A549 (cell line): ENCODE data around the gene SRP9.

ENCODE experiments used
- ATOH8 ChIP-seq: fragments of 250-450 bp; sonication (Bioruptor Pico); IDR thresholded peaks from 2 replicates; pipeline ENCODE4 v1.5.0; 2020; ENCODE audit warnings: low read depth, mild to moderate bottlenecking, moderate library complexity
- CHD2 ChIP-seq: fragments of 150-350 bp; IDR thresholded peaks from 2 replicates; pipeline ENCODE4 v1.6.1; 2014; ENCODE audit warnings: low read length; ENCODE audit not compliant: partially characterized antibody
- ELK1 ChIP-seq: fragments of 150-350 bp; IDR thresholded peaks from 2 replicates; pipeline ENCODE4 v1.6.1; 2014; ENCODE audit warnings: low read depth, mild to moderate bottlenecking, low read length
- ESRRA ChIP-seq: fragments of 150-350 bp; IDR thresholded peaks from 2 replicates; pipeline ENCODE4 v1.6.1; 2014; ENCODE audit warnings: mild to moderate bottlenecking, low read length, borderline replicate concordance
- JUN ChIP-seq, 2 experiments: fragments of >200 bp; sonication (Bioruptor Twin); formaldehyde crosslinking; IDR thresholded peaks; 2 replicates in 1 of 2; 3 replicates in 1 of 2; pipeline ENCODE4 v1.6.1; 2016 to 2017
- MAFK ChIP-seq: fragments of 450-650 bp; IDR thresholded peaks from 2 replicates; pipeline ENCODE4 v1.6.1; 2014; ENCODE audit not compliant: partially characterized antibody
- MYC ChIP-seq: IDR thresholded peaks from 2 replicates; pipeline ENCODE4 v1.6.1; 2012; ENCODE audit warnings: mild to moderate bottlenecking, inconsistent platforms, low read length, improper control_type of control experiment, borderline replicate concordance
- POLR2A ChIP-seq: IDR thresholded peaks from 2 replicates; pipeline ENCODE4 v1.6.1; 2012; ENCODE audit warnings: mild to moderate bottlenecking, low read length
- SMC3 ChIP-seq: fragments of >200 bp; sonication (Bioruptor Twin); formaldehyde crosslinking; IDR thresholded peaks from 3 replicates; pipeline ENCODE4 v1.6.1; 2018; ENCODE audit warnings: inconsistent platforms
- TP53 ChIP-seq: fragments of 250-450 bp; sonication (Bioruptor Pico); IDR thresholded peaks from 2 replicates; pipeline ENCODE4 v1.5.0; 2021; ENCODE audit warnings: mild to moderate bottlenecking, moderate library complexity
- TF ChIP-seq, protein P1 (sequence below): fragments of 200-600 bp; sonication (generic); IDR thresholded peaks from 2 replicates; pipeline ENCODE4 v1.6.1; 2016; ENCODE audit warnings: antibody characterized with exemption, mild to moderate bottlenecking, moderate library complexity
- TF ChIP-seq, protein P2 (sequence below): fragments of >200 bp; sonication (Bioruptor Twin); formaldehyde crosslinking; IDR thresholded peaks from 3 replicates; pipeline ENCODE4 v1.5.1; 2016

DNA sequence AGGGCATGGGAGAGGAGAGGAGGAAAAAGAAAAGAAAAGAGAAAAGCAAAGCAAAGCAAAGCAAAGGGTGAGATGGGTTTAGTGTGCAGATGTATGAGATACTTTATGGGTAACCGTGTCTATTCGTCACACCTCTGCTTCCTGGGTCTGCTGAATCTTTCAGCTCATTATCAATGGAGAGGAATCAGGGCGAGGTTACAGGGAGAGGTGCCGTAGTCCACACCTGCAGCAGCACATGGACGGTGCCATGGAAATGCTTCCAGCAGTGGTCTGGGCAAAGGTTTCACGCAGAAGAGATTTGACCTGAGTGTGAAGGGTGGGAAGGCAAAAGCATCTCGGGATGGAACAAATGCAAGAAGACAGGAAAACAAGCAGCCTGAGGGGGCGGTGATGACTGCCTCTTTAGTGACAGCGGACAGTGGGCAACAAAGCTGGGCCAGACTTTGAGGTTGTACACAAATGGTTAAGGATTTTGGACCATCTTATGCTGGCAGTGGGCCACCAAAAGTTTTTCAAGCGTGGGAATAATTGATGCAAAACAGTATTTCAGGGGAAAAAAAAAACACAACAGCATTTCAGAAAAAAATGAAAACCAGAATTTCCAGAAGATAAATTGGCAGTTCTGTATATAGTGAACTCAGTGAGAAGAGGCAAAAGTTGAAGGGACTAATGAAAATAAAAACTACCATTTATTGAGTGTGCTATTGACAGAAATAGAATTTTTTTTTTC is 19.5 kb upstream of the SRP9 start:
- TF ChIP-seq CHD2 (no peak), SMC3 (no peak), ATOH8 (CRISPR knock-in tag) (no peak), MAFK (no peak), POLR2A (no peak), MYC (no peak), TP53 (CRISPR knock-in tag) (no peak), ESRRA (no peak), ELK1 (no peak), JUN (IDR thresholded peaks at IDR 0.05) (no peak)
- TF ChIP-seq, protein P1, sequence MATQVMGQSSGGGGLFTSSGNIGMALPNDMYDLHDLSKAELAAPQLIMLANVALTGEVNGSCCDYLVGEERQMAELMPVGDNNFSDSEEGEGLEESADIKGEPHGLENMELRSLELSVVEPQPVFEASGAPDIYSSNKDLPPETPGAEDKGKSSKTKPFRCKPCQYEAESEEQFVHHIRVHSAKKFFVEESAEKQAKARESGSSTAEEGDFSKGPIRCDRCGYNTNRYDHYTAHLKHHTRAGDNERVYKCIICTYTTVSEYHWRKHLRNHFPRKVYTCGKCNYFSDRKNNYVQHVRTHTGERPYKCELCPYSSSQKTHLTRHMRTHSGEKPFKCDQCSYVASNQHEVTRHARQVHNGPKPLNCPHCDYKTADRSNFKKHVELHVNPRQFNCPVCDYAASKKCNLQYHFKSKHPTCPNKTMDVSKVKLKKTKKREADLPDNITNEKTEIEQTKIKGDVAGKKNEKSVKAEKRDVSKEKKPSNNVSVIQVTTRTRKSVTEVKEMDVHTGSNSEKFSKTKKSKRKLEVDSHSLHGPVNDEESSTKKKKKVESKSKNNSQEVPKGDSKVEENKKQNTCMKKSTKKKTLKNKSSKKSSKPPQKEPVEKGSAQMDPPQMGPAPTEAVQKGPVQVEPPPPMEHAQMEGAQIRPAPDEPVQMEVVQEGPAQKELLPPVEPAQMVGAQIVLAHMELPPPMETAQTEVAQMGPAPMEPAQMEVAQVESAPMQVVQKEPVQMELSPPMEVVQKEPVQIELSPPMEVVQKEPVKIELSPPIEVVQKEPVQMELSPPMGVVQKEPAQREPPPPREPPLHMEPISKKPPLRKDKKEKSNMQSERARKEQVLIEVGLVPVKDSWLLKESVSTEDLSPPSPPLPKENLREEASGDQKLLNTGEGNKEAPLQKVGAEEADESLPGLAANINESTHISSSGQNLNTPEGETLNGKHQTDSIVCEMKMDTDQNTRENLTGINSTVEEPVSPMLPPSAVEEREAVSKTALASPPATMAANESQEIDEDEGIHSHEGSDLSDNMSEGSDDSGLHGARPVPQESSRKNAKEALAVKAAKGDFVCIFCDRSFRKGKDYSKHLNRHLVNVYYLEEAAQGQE = no peak
- TF ChIP-seq, protein P2, sequence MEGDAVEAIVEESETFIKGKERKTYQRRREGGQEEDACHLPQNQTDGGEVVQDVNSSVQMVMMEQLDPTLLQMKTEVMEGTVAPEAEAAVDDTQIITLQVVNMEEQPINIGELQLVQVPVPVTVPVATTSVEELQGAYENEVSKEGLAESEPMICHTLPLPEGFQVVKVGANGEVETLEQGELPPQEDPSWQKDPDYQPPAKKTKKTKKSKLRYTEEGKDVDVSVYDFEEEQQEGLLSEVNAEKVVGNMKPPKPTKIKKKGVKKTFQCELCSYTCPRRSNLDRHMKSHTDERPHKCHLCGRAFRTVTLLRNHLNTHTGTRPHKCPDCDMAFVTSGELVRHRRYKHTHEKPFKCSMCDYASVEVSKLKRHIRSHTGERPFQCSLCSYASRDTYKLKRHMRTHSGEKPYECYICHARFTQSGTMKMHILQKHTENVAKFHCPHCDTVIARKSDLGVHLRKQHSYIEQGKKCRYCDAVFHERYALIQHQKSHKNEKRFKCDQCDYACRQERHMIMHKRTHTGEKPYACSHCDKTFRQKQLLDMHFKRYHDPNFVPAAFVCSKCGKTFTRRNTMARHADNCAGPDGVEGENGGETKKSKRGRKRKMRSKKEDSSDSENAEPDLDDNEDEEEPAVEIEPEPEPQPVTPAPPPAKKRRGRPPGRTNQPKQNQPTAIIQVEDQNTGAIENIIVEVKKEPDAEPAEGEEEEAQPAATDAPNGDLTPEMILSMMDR = no peak
